Suprapubic skin (tissue), 4 donors: ENCODE measurements around the gene PPP1R18.
"Not testable (repeated sequence)": the region's sequence is repeated elsewhere in the genome, so short reads cannot be mapped to it uniquely, and the experiment has no call there.

ENCODE experiments used
- CTCF ChIP-seq, 2 donors: fragments of 200-600 bp in 1 of 2; fragments of 450-650 bp in 1 of 2; sonication (generic) in 1 of 2; IDR thresholded peaks; one replicate each; pipeline ENCODE4 v1.5.1; 2016 to 2019; ENCODE audit warnings: antibody characterized with exemption in 2 of 2, mild to moderate bottlenecking in 1 of 2, moderate library complexity in 1 of 2
- POLR2A ChIP-seq, 2 donors: fragments of 450-650 bp; IDR thresholded peaks; one replicate each; pipeline ENCODE4 v1.6.1; 2017; ENCODE audit warnings: antibody characterized with exemption in 2 of 2, mild to moderate bottlenecking in 2 of 2, moderate library complexity in 2 of 2
- POLR2AphosphoS5 ChIP-seq, 3 donors: sonication (generic); formaldehyde crosslinking; IDR thresholded peaks; one replicate each; pipeline ENCODE4 v1.6.1; 2017; ENCODE audit warnings: antibody characterized with exemption in 3 of 3

GRCh38 chr6:30666300-30666699, 20.1 kb downstream of the PPP1R18 start:
- not testable (repeated sequence) for TF ChIP-seq CTCF, POLR2AphosphoS5, POLR2A (IDR thresholded peaks at IDR 0.05)
